ENCODE results near the gene MAN2A2.

The MAN2A2 gene

GRCh38 chr15:90915216-90915807 is 12.2 kb downstream of the MAN2A2 start:
- H3K4me1 ChIP-seq (ENCODE audit: control insufficient read depth in 1 of 2, insufficient read depth in 1 of 2, low read depth in 1 of 2, low read length in 1 of 2) = peaks cover 81 to 82% of the 10 kb centered on the region in 2 experiments
- H3K27me3 ChIP-seq = no peaks in the 10 kb centered on the region
- no peaks in the 10 kb centered on the region for H3K9me3 ChIP-seq
- peak overlapping the region; percentile 94 for H3K27ac ChIP-seq
- H3K36me3 ChIP-seq = peaks cover 72% of the 10 kb centered on the region
- H3K4me3 ChIP-seq (ENCODE audit: low read depth in 1 of 2, low read length in 1 of 2) = peak overlapping the region; percentile 57 to 72
- TF ChIP-seq, protein P1, sequence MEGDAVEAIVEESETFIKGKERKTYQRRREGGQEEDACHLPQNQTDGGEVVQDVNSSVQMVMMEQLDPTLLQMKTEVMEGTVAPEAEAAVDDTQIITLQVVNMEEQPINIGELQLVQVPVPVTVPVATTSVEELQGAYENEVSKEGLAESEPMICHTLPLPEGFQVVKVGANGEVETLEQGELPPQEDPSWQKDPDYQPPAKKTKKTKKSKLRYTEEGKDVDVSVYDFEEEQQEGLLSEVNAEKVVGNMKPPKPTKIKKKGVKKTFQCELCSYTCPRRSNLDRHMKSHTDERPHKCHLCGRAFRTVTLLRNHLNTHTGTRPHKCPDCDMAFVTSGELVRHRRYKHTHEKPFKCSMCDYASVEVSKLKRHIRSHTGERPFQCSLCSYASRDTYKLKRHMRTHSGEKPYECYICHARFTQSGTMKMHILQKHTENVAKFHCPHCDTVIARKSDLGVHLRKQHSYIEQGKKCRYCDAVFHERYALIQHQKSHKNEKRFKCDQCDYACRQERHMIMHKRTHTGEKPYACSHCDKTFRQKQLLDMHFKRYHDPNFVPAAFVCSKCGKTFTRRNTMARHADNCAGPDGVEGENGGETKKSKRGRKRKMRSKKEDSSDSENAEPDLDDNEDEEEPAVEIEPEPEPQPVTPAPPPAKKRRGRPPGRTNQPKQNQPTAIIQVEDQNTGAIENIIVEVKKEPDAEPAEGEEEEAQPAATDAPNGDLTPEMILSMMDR (IDR thresholded peaks at IDR 0.05) = no peak

DNA sequence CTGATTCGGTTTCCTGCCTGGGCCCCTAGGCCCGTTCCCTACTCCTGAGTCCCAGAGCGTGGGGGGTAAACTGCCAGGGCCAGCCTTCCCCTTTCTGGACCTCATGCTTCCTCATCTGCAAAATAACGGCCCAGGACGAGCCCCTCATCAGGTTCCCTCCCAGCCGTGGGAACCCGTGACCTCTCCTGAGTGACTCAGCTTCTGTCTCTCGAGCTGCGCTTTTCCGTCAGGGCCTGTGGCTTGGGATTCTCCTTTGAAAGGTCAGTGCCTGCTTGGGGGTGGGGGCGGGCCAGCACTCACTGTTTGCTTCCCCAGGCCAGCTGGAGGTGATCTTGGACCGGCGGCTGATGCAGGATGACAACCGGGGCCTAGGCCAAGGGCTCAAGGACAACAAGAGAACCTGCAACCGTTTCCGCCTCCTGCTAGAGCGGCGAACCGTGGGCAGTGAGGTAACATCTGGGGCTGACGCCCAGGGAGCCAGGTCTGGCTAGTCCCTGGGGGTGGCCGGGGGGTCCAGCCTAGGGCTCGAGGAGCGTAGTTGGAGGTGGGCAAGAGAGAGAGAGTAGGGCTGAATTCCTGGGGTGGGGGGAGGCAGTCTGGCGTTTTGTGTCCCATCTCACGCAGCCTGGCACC is 12.8 kb downstream of the MAN2A2 start:
- TF ChIP-seq, protein P1 (IDR thresholded peaks at IDR 0.05) = peak; percentile 48
- Histone ChIP-seq H3K27me3 (no peaks in the 10 kb centered on the region), H3K4me3 (ENCODE audit: low read depth in 1 of 2, low read length in 1 of 2) (peak overlapping the region; percentile 57 to 72), H3K36me3 (peaks cover 72% of the 10 kb centered on the region), H3K27ac (peak overlapping the region; percentile 94), H3K4me1 (ENCODE audit: control insufficient read depth in 1 of 2, insufficient read depth in 1 of 2, low read depth in 1 of 2, low read length in 1 of 2) (peaks cover 76% of the 10 kb centered on the region in 2 experiments), H3K9me3 (no peaks in the 10 kb centered on the region)

DNA sequence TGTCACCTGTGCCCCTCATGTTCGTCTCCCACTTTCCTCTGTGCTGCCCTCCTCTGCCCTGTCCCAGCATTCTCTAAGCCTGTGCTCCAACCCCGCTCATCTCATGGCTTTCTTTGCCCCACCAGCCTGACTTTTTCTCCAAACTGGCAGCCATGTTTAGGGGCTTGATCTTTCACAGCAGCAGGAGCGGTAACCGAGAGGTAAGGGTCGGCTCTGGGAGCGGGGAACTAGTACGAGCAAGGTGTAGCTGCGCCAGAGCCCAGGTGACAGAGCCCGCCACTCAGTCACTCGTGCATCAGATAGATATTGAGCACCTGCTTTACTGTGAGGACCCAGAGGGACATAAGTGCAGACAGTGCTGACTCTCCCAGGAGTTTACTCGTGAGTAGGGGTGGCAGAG is 13.4 kb downstream of the MAN2A2 start:
- Histone ChIP-seq H3K36me3 (peaks cover 72% of the 10 kb centered on the region), H3K4me1 (ENCODE audit: control insufficient read depth in 1 of 2, insufficient read depth in 1 of 2, low read depth in 1 of 2, low read length in 1 of 2) (peaks cover 70% of the 10 kb centered on the region in 2 experiments), H3K9me3 (no peaks in the 10 kb centered on the region), H3K27me3 (no peaks in the 10 kb centered on the region), H3K27ac (peak overlapping the region; percentile 94), H3K4me3 (ENCODE audit: low read depth in 1 of 2, low read length in 1 of 2) (peak overlapping the region; percentile 57 to 72)
- TF ChIP-seq, protein P1 (IDR thresholded peaks at IDR 0.05) = no peak

DNA sequence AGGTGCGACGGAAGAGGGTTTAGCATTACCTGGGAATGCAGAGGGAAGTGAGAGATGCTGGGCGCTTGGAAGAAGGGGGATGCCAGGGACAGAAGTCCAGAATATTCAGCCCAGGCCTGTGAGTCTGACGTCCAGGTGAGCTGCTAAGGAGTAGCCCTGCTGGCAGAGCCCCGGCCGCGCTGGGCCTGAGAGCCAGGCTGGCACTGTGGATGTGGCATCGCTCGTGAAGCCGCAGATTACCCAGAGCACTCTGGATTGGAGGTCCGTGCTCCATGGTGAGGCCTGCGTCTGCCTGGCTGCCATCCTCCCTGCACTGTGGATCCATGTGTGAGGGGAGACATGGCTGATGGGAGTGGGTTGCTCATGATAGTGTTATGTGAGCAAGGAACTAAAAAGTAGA is 14.5 kb downstream of the MAN2A2 start:
- peak overlapping the region; percentile 9 to 57 for H3K4me3 ChIP-seq (ENCODE audit: low read depth in 1 of 2, low read length in 1 of 2)
- peak overlapping the region; percentile 94 for H3K27ac ChIP-seq
- TF ChIP-seq, protein P1 (IDR thresholded peaks at IDR 0.05) = no peak
- peaks cover 59% of the 10 kb centered on the region in 2 experiments for H3K4me1 ChIP-seq (ENCODE audit: control insufficient read depth in 1 of 2, insufficient read depth in 1 of 2, low read depth in 1 of 2, low read length in 1 of 2)
- no peaks in the 10 kb centered on the region for H3K9me3 ChIP-seq
- H3K27me3 ChIP-seq = no peaks in the 10 kb centered on the region
- H3K36me3 ChIP-seq = peaks cover 72% of the 10 kb centered on the region

GRCh38 chr15:90918034-90918788 is 15.1 kb downstream of the MAN2A2 start:
- Histone ChIP-seq H3K9me3 (no peaks in the 10 kb centered on the region), H3K27me3 (no peaks in the 10 kb centered on the region), H3K36me3 (peaks cover 66% of the 10 kb centered on the region), H3K4me1 (ENCODE audit: control insufficient read depth in 1 of 2, insufficient read depth in 1 of 2, low read depth in 1 of 2, low read length in 1 of 2) (peaks cover 53% of the 10 kb centered on the region in 2 experiments), H3K27ac (peak overlapping the region; percentile 94), H3K4me3 (ENCODE audit: low read depth in 1 of 2, low read length in 1 of 2) (no peak overlapping the region)
- TF ChIP-seq, protein P1 (IDR thresholded peaks at IDR 0.05) = no peak

Measured in neutrophil (primary cell).